ENCODE measurements around the gene SLC22A1. TPM values are rescaled to one million over a fixed set of nuclear protein-coding genes. Genes with fewer than 3 reads are reported as not detected.

The SLC22A1 gene
- total and polyA plus RNA-seq, 2 donors (not counting 3 experiments of a cell fraction or from before 2014, with no cell fraction given): 0.04 TPM; not detected in 1

- peaks cover 0 to 25% of the 10 kb centered on the region in 2 experiments for H3K36me3 ChIP-seq (ENCODE audit: control insufficient read depth in 2 of 2, extremely low read depth in 1 of 2, insufficient read depth in 2 of 2, low read length in 2 of 2)
- no TSS peak for BruUV-seq (replicated peaks)
- no peak overlapping the region for H3K4me2 ChIP-seq (ENCODE audit: insufficient read depth, low read length)
- dilution Hi-C loops (cut with MboI; ENCODE audit: extremely low pct_ligation_motif_present, low sequenced_read_pairs) (no loop called here), intact Hi-C loops (cut with micrococcal nuclease) (no loop called here)
- no peak overlapping the region for H3K4me3 ChIP-seq (replicated peaks in 1 of 3; ENCODE audit: insufficient read depth in 1 of 3, low read depth in 1 of 3, low read length in 3 of 3)
- CTCF ChIA-PET: interaction anchor here (1.2 kb wide), 1 partner anchor 8 kb away, joined by 5 read pairs; no protein-coding TSS in a partner anchor
- H2AFZ ChIP-seq (ENCODE audit: low read depth, low read length): no peak overlapping the region
- POLR2A ChIA-PET: no interaction called here
- no peaks in the 10 kb centered on the region for H3K9me1 ChIP-seq (replicated peaks; ENCODE audit: control insufficient read depth, extremely low read depth, insufficient read depth, low read length)
- H3K27me3 ChIP-seq (ENCODE audit: control insufficient read depth in 2 of 2, insufficient read depth in 2 of 2, low read length in 2 of 2): no peaks in the 10 kb centered on the region
- no peak for TF ChIP-seq FOS (IDR thresholded peaks at IDR 0.05; ENCODE audit: borderline replicate concordance, insufficient read depth, low read length)
- TF ChIP-seq EZH2 (IDR thresholded peaks at IDR 0.05; ENCODE audit: borderline replicate concordance, low read depth, low read length, severe bottlenecking): no peak
- TF ChIP-seq MAX (IDR thresholded peaks at IDR 0.05; ENCODE audit: insufficient read depth, insufficient read length): no peak
- H3K9me3 ChIP-seq (replicated peaks; ENCODE audit: control insufficient read depth, insufficient read depth, low read length): no peaks in the 10 kb centered on the region
- H3K9ac ChIP-seq (replicated peaks; ENCODE audit: extremely low read depth, insufficient read depth, low read length): no peak overlapping the region
- H4K20me1 ChIP-seq (replicated peaks; ENCODE audit: control insufficient read depth, extremely low read depth, insufficient read depth, low read length): no peaks in the 10 kb centered on the region
- no peak overlapping the region for H3K27ac ChIP-seq (ENCODE audit: insufficient read depth, low read depth, low read length)
- no peaks in the 10 kb centered on the region for H3K79me2 ChIP-seq (ENCODE audit: control insufficient read depth, insufficient read depth, low read length)
- H3K4me1 ChIP-seq (ENCODE audit: control insufficient read depth, extremely low read depth, insufficient read depth, low read length): no peaks in the 10 kb centered on the region
- no peak for DNase-seq (ENCODE audit: low read depth, low spot score)
- FAIRE-seq: no peak
These were observed 41.5 kb upstream of the SLC22A1 start for GRCh38 chr6:160080097-160080496.

- H3K4me1 ChIP-seq (ENCODE audit: control insufficient read depth, extremely low read depth, insufficient read depth, low read length): no peaks in the 10 kb centered on the region
- no peaks in the 10 kb centered on the region for H3K27me3 ChIP-seq (ENCODE audit: control insufficient read depth in 2 of 2, insufficient read depth in 2 of 2, low read length in 2 of 2)
- no TSS peak for BruUV-seq (replicated peaks)
- H3K9ac ChIP-seq (replicated peaks; ENCODE audit: extremely low read depth, insufficient read depth, low read length): no peak overlapping the region
- H3K4me2 ChIP-seq (ENCODE audit: insufficient read depth, low read length): no peak overlapping the region
- no peak overlapping the region for H3K4me3 ChIP-seq (replicated peaks in 1 of 3; ENCODE audit: insufficient read depth in 1 of 3, low read depth in 1 of 3, low read length in 3 of 3)
- no peaks in the 10 kb centered on the region for H3K9me3 ChIP-seq (replicated peaks; ENCODE audit: control insufficient read depth, insufficient read depth, low read length)
- H3K79me2 ChIP-seq (ENCODE audit: control insufficient read depth, insufficient read depth, low read length): no peaks in the 10 kb centered on the region
- H4K20me1 ChIP-seq (replicated peaks; ENCODE audit: control insufficient read depth, extremely low read depth, insufficient read depth, low read length): no peaks in the 10 kb centered on the region
- H2AFZ ChIP-seq (ENCODE audit: low read depth, low read length): no peak overlapping the region
- H3K9me1 ChIP-seq (replicated peaks; ENCODE audit: control insufficient read depth, extremely low read depth, insufficient read depth, low read length): no peaks in the 10 kb centered on the region
- dilution Hi-C loops (cut with MboI; ENCODE audit: extremely low pct_ligation_motif_present, low sequenced_read_pairs): no loop called here
- intact Hi-C loops (cut with micrococcal nuclease): no loop called here
- DNase-seq (ENCODE audit: low read depth, low spot score): no peak
- TF ChIP-seq FOS (IDR thresholded peaks at IDR 0.05; ENCODE audit: borderline replicate concordance, insufficient read depth, low read length): no peak
- no peak for TF ChIP-seq EZH2 (IDR thresholded peaks at IDR 0.05; ENCODE audit: borderline replicate concordance, low read depth, low read length, severe bottlenecking)
- TF ChIP-seq GATA2 (IDR thresholded peaks at IDR 0.05; ENCODE audit: insufficient read depth, insufficient read length, low read depth, low read length): no peak
- TF ChIP-seq MYC (IDR thresholded peaks at IDR 0.05; ENCODE audit: low read depth, low read length): no peak
- TF ChIP-seq JUN (IDR thresholded peaks at IDR 0.05; ENCODE audit: borderline replicate concordance, insufficient read depth, insufficient read length, low read depth): no peak
- TF ChIP-seq MAX (IDR thresholded peaks at IDR 0.05; ENCODE audit: insufficient read depth, insufficient read length): no peak
- TF ChIP-seq CTCF (IDR thresholded peaks at IDR 0.05; ENCODE audit: extremely low read depth in 1 of 2, insufficient read depth in 1 of 2, low read depth in 1 of 2, low read length in 2 of 2): no peak
- TF ChIP-seq POLR2A (IDR thresholded peaks at IDR 0.05; ENCODE audit: low read depth, low read length): no peak
- no peak for TF ChIP-seq POLR2AphosphoS5 (IDR thresholded peaks at IDR 0.05; ENCODE audit: insufficient read depth, low read depth, low read length)
- POLR2A ChIA-PET: no interaction called here
- H3K36me3 ChIP-seq (ENCODE audit: control insufficient read depth in 2 of 2, extremely low read depth in 1 of 2, insufficient read depth in 2 of 2, low read length in 2 of 2): peaks cover 0 to 25% of the 10 kb centered on the region in 2 experiments
- CTCF ChIA-PET: no interaction called here
- no peak for FAIRE-seq
- no peak overlapping the region for H3K27ac ChIP-seq (ENCODE audit: insufficient read depth, low read depth, low read length)
These were observed 40.2 kb upstream of the SLC22A1 start for GRCh38 chr6:160081398-160081797.

Measured in endothelial cell of umbilical vein (primary cell).